Inflammatory macrophage treated with lipopolysaccharide for 1 hour (primary cell): ENCODE results near the gene FIGLA.
"Not testable (repeated sequence)": the region's sequence is repeated elsewhere in the genome, so short reads cannot be mapped to it uniquely, and the experiment has no call there.

Source experiments
- DNase-seq, 2 donors: peaks; one replicate each; pipeline ENCODE4 v3.0.0-alpha.2; 2020 to 2022

The FIGLA gene

GRCh38 chr2:70743677-70744076, 46.8 kb downstream of the FIGLA start:
- DNase-seq: no peak

GRCh38 chr2:70743068-70743467, 47.4 kb downstream of the FIGLA start:
- no peak for DNase-seq

GRCh38 chr2:70739492-70739891, 51.0 kb downstream of the FIGLA start:
- DNase-seq: not testable (repeated sequence)

GRCh38 chr2:70738159-70738558, 52.3 kb downstream of the FIGLA start:
- no peak for DNase-seq

GRCh38 chr2:70735071-70735470, 55.4 kb downstream of the FIGLA start:
- DNase-seq: no peak

- no peak for DNase-seq
These were observed 56.7 kb downstream of the FIGLA start for GRCh38 chr2:70733646-70734180.

- no peak for DNase-seq
These were observed 57.4 kb downstream of the FIGLA start for GRCh38 chr2:70732766-70733645.

GRCh38 chr2:70730730-70731129, 59.7 kb downstream of the FIGLA start:
- no peak for DNase-seq

GRCh38 chr2:70729647-70730046, 60.8 kb downstream of the FIGLA start:
- no peak for DNase-seq

- no peak for DNase-seq
These were observed 62.3 kb downstream of the FIGLA start for GRCh38 chr2:70728128-70728527.
